GM19035 (cell line): ENCODE data around the gene CSF2.

Source experiments
- ATAC-seq: cut with Tn5 transposase; IDR thresholded peaks from one replicate; pipeline ENCODE4 v1.9.1; 2021; ENCODE audit not compliant: unreplicated experiment

CSF2 gene

GRCh38 chr5:132054697-132055440, 18.7 kb upstream of the CSF2 start:
- no peak for ATAC-seq

GRCh38 chr5:132055441-132055807, 18.2 kb upstream of the CSF2 start:
- no peak for ATAC-seq

DNA sequence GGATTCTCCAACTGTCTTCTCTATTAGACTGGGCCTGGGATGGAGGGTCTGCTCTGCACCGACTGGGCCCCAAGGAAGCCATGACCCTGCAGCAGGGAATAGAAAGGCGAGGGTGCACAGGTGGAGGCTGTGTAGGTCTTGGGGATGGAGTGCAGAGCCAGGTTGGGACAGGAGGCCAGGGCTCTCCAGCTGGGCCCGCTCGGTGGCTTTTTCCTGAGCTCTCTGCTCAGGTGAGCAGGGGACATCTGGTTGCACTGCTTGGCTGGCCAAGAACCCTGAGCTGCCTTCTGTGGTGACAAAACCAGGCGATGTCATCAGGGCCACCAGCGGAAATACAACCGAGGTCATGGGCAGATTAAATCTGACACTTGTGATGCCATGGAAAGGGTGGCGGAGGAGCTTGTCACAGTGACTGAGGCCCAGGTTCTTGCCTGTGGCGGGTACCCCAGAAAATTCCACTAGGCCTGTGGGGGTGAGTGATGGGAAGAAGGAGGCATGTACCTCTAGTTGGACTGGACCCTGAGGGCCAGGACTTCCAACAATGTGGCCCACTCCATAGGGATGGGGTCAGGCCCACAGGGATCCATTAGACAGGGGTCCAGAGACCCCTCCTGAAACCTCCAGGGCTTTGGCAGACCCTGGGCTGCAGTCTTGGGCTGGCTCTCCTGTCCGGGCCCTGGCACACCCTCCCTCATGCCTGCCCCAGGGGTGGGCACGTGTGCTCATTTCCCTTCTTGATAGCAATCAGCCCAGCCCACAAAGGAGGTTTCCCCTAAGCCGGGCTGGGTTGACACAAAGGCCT, 17.6 kb upstream of the CSF2 start:
- no peak for ATAC-seq

DNA sequence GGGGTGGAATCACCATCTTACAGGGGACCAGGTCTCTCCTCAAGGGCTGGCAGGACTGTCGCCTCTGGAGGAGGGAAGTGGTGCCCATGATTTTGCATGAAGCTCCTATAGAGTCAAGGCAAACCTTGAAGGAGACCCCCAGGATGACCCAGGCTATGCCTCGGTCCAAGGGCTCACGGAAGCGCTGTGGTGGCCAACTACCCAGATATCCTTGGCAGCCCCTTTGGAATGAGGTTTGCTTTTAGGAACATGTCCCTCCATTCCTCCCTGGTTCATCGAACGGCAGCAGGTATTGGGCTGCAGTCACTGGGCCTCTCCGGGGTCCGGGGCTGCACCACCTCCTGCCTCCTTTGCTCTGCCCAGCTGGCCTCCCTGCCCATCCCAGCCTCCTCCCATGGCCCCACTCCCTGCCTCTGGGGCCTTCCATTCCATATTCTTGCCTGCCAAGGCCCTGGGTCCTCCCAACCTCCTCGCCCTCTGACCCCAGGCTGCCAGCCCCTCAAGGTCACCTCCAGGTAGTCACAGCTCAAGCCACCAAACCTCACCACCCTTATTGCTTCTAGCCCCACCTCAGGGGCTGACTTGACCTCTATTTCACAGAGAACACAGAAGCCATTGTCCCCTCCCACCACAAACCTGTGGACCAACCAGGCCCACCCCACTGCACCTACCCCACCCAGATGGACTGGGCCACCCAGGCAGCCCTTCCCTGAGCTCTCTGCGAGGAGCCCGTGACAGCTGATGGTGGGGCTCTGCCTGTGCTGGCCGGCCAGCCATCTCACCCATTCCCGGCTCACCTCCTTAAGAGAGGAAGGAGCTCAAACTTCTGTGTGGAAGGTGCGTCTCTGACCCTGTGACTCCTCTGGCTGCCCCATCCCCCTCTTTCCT, 16.7 kb upstream of the CSF2 start:
- no peak for ATAC-seq

DNA sequence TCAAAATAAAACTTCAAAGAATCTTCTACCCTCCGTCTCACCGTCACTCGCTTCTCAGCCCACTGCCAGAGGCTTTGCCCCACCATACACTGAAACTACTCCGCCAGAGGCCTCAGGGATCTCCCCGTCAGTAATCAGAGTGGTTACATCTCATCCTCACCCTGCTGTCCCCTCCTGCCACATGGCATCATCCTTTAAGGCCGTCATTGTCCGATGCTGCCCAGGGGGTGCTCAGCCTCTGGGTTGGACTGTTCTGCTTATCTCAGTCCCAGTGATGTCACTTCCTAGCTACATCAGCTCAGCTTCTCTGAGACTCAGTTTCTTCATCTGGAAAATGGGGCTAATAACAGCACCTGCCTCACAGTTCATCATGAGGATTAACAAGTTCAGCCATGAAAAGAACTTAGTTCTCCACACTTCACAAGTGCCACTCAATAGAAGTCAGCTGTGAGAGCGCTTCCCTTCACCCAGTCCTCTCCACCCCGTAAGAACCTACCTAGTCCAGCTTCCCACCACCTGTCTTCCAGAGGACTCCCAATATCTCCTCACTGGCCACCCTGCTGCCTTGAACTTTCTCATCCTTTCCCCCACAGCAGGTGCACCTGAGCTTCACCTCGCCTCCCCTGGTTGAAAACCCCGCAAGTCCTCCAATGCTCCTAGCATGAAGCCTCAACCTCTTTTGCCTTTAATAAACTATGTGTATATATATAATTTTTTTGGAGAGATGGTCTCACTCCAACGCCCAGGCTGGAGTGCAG, 15.9 kb upstream of the CSF2 start:
- ATAC-seq = no peak

- ATAC-seq = no peak
Measured at GRCh38 chr5:132058646-132059042, 14.9 kb upstream of the CSF2 start.

DNA sequence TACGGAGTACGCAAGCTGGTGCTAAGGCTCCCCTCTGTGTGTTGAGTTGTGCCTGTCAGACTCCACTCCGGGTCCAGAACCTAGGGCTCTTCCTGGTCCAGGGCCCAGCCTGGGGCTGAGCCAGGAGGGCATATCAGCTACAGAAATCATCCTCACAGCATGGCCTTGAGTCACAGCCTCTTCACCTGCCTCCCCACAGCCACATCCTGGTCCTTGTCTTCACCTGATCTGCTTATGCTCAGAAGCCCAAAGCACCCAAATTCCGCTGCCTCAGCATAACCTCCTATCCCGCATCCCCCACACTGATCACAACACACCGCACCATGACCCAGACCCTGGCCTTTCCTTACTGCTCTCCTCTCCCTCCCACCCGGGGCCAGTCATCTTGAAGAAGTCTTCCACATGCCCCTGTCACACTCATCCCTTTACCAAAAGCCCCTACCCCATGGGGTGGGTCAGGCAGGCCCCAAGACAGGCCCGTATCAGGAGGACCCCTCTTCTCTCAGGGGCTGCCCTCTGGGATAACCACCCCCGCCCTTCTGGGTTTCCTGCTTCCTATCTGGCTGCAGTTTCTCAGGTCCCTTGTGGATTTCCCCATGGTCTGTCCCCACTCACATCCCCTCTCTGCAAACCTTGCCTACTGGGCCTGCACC, 14.4 kb upstream of the CSF2 start:
- no peak for ATAC-seq

- no peak for ATAC-seq
Measured at GRCh38 chr5:132059696-132060500, 13.7 kb upstream of the CSF2 start.

DNA sequence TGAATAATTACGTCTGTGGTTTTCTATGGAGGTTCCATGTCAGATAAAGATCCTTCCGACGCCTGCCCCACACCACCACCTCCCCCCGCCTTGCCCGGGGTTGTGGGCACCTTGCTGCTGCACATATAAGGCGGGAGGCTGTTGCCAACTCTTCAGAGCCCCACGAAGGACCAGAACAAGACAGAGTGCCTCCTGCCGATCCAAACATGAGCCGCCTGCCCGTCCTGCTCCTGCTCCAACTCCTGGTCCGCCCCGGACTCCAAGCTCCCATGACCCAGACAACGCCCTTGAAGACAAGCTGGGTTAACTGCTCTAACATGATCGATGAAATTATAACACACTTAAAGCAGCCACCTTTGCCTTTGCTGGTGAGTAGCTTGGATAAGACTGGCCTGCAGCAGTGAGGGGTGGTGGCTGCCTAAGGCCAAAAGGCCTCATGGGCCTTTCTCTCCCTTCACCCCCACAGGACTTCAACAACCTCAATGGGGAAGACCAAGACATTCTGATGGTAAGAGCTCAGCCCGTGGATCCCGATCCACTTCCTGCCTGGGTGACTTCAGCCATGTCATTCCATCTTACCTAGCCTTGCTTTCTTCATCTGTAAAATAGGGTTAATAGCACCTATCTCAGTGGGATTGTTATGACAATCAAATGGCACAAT, 13.0 kb upstream of the CSF2 start, which contains the start of gene IL3:
IL3 (plus strand) TSS at position 155 of the 661 bp plus-strand sequence; CDS start at position 207, 52 bp downstream.
- no peak for ATAC-seq

GRCh38 chr5:132063090-132063911, 10.3 kb upstream of the CSF2 start:
- ATAC-seq = peak; percentile 53

- no peak for ATAC-seq
Measured at GRCh38 chr5:132064140-132064539, 9.4 kb upstream of the CSF2 start.

GRCh38 chr5:132064738-132065331, 8.8 kb upstream of the CSF2 start:
- ATAC-seq = peak; percentile 73

DNA sequence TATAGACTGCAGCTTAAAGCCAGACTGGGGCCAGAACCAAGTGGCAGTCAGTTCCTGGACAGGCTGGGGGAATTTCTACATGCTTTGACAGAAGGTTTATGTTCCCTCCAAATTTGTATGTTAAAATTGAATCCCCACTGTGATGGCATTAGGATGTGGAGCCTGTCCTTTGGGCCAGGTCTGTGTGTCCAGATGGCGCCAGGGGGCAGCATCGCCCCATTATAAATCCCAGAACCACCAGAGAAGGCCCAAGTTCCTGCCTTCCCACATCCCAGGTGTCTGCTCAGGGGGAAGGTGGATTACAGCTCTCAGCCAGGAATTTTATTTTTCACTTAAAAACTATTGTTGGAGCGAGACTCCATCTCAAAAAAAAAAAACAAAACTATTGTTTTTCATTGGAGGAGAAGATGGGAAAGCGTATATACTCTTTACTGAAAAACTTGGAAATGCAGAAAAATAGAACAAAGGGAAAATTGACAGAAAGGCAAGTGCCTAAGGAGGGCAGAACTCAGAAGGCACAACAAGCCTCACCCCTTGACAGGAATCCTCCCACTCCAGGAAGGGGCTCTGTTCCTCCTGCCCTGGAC, 8.1 kb upstream of the CSF2 start:
- ATAC-seq = peak; percentile 50

- no peak for ATAC-seq
Measured at GRCh38 chr5:132065951-132066701, 7.5 kb upstream of the CSF2 start.

- ATAC-seq = no peak
Measured at GRCh38 chr5:132066871-132067270, 6.7 kb upstream of the CSF2 start.

- ATAC-seq = no peak
Measured at GRCh38 chr5:132067451-132067850, 6.1 kb upstream of the CSF2 start.
